Heart left ventricle (tissue), 16 donors: ENCODE data around the gene OPCML. TPM values are rescaled to one million over a fixed set of nuclear protein-coding genes. Genes with fewer than 3 reads are reported as not detected.

Source experiments
- ATAC-seq, 4 donors: fragments of 200-7000 bp; cut with Tn5 transposase; one replicate each; pipeline ENCODE4 v1.9.1; 2020 to 2022; ENCODE audit warnings: moderate library complexity in 4 of 4, mild to moderate bottlenecking in 3 of 4, moderate number of reproducible peaks in 1 of 4
- DNase-seq, 5 donors: peaks; one replicate each; pipeline ENCODE4 v3.0.0-alpha.2; 2020
- H3K27ac ChIP-seq, 12 donors: fragments of 200-600 bp; sonication (generic) in 4 of 12; one replicate each; pipeline versions ENCODE4 v1.5.0 to v1.8.0; 2016 to 2022; ENCODE audit warnings: mild to moderate bottlenecking in 2 of 12
- H3K27me3 ChIP-seq, 9 donors: fragments of 200-600 bp; sonication (generic) in 2 of 9; one replicate each; pipeline versions ENCODE4 v1.5.1 to v1.8.0; 2016 to 2022; ENCODE audit warnings: mild to moderate bottlenecking in 3 of 9
- H3K36me3 ChIP-seq, 9 donors: fragments of 200-600 bp; sonication (generic) in 2 of 9; one replicate each; pipeline versions ENCODE4 v1.5.0 to v1.8.0; 2018 to 2022; ENCODE audit warnings: mild to moderate bottlenecking in 2 of 9
- H3K4me1 ChIP-seq, 12 donors: fragments of 200-600 bp; sonication (generic) in 4 of 12; one replicate each; pipeline versions ENCODE4 v1.5.0 to v1.8.0; 2016 to 2022; ENCODE audit warnings: mild to moderate bottlenecking in 3 of 12
- H3K4me3 ChIP-seq, 12 donors: fragments of 200-600 bp; sonication (generic) in 4 of 12; one replicate each; pipeline versions ENCODE4 v1.5.0 to v1.8.0; 2017 to 2022; ENCODE audit warnings: mild to moderate bottlenecking in 9 of 12, moderate library complexity in 4 of 12
- H3K9me3 ChIP-seq, 12 donors: fragments of 200-600 bp; sonication (generic) in 4 of 12; one replicate each; pipeline versions ENCODE4 v1.5.0 to v1.8.0; 2016 to 2022; ENCODE audit warnings: mild to moderate bottlenecking in 1 of 12
- CTCF ChIP-seq, 12 donors: fragments of 200-600 bp; sonication (generic) in 4 of 12; IDR thresholded peaks; one replicate each; pipeline versions ENCODE4 v1.5.0 to v1.8.0; 2018 to 2022; ENCODE audit warnings: antibody characterized with exemption in 12 of 12, mild to moderate bottlenecking in 5 of 12
- POLR2A ChIP-seq, 2 donors: fragments of 450-650 bp; IDR thresholded peaks; one replicate each; pipeline ENCODE4 v1.6.1; 2017; ENCODE audit warnings: antibody characterized with exemption in 2 of 2, mild to moderate bottlenecking in 2 of 2, moderate library complexity in 2 of 2
- WGBS, 4 donors: extraction: QIAGEN DNeasy Blood & Tissue Kit in 2 of 4; methylation state at CpG; one replicate each; pipeline versions ENCODE4 v1.1.5 to v1.1.7; 2013 to 2018; 5-methylcytosine and 5-hydroxymethylcytosine counted together
- intact Hi-C, 10 donors: fragments of 100-400 bp; cut with DNase I; formaldehyde crosslinking; loops; one replicate each; pipeline versions ENCODE4 v1.11.1 to v1.14.2; 2022
- polyA plus RNA-seq, 2 donors: library from polyadenylated mRNA; stranded (reverse); fragments of 200-250 nt; gene quantifications; one replicate each; pipeline ENCODE4 v1.2.3, GENCODE V29; 2013
- total RNA-seq, 9 donors: library from RNA; depleted of rRNA in 2 of 9; stranded (reverse); fragments of >200 nt in 2 of 9; fragmentation: NEBNext Ultra II Directional in 3 of 9; extraction: Animal tissue kit (Norgen Biotek cat#: 25700) in 3 of 9; gene quantifications; one replicate each; pipeline versions ENCODE4 v1.1.0 to v1.2.4, GENCODE V29; 2016 to 2023
- donor health status: ischemic (EF 13 %, LVEDD 7.1; RV severe dilation, severe dysfunction).
- donor health status: healthy with polysubstance abuse.
- donor health status: DM: no; HTN: yes; CAD: no.
- donor health status: DM: no; HTN: no; CAD: no.
- donor health status: ischemic (EF 25% LVEDD 6.9; RV normal size, moderate dysfunction).
- donor health status: ischemic (EF 25% LVEDD 5.7; RV mildly dilated, moderate dysfunction).
- donor health status: healthy.
- donor health status: DM: yes; HTN: yes; CAD: no.
- donor health status: ischemic (EF 35%, LVEDD 5.7; RV mildly dilated, moderate dysfunction).
- donor health status: nonischemic (EF 11% LVEDD 7.7; RV severe dilation, severe dysfunction).
- donor health status: DM: yes; HTN: yes; CAD: no.
- donor health status: PGD.
- donor health status: ischemic (EF 29% LVEDD 5.4; RV normal size, mild dysfunction).
- donor health status: nonischemic (EF 23%, LVEDD 6.1; RV moderate dilation, normal function).

The OPCML gene
- total and polyA plus RNA-seq, 11 donors: 0.04 to 1.3 (median 0.23) TPM; not detected in 3

GRCh38 chr11:132957881-132958280, 574.4 kb downstream of the OPCML start:
- Histone ChIP-seq H3K27ac (no peak overlapping the region), H3K4me3 (no peak overlapping the region), H3K36me3 (no peaks in the 10 kb centered on the region), H3K4me1 (peaks cover 0 to 5% (median 0%) of the 10 kb centered on the region in 12 donors), H3K27me3 (peaks cover 0 to 11% (median 0%) of the 10 kb centered on the region in 9 donors), H3K9me3 (no peaks in the 10 kb centered on the region)
- ATAC-seq (no peak), DNase-seq (no peak)
- TF ChIP-seq POLR2A (IDR thresholded peaks at IDR 0.05): no peak
- no peak for TF ChIP-seq CTCF (IDR thresholded peaks at IDR 0.05)
- 86 to 94% (median 90%) methylated on average over 2 of the region's 2 CpGs for WGBS, 4 donors
- intact Hi-C loops: no loop called here

GRCh38 chr11:132948252-132948651, 584.0 kb downstream of the OPCML start:
- Histone ChIP-seq H3K9me3 (peaks cover 0 to 6% (median 0%) of the 10 kb centered on the region in 12 donors), H3K4me1 (peaks cover 0 to 12% (median 0%) of the 10 kb centered on the region in 12 donors), H3K36me3 (no peaks in the 10 kb centered on the region), H3K4me3 (no peak overlapping the region), H3K27me3 (peaks cover 8 to 32% (median 18%) of the 10 kb centered on the region in 9 donors), H3K27ac (no peak overlapping the region)
- DNase-seq (no peak), ATAC-seq (no peak)
- TF ChIP-seq POLR2A (IDR thresholded peaks at IDR 0.05): no peak
- no peak for TF ChIP-seq CTCF (IDR thresholded peaks at IDR 0.05)
- WGBS, 4 donors: 96 to 97% (median 96%) methylated on average over 1 of the region's 1 CpG
- intact Hi-C loops: loop anchor here in 1 of 10 donors (10.0 kb wide), 1 partner anchor 1083 kb away; no protein-coding TSS in a partner anchor

GRCh38 chr11:132944569-132944944, 587.7 kb downstream of the OPCML start:
- Histone ChIP-seq H3K4me1 (peaks cover 0 to 15% (median 0%) of the 10 kb centered on the region in 12 donors), H3K27ac (no peak overlapping the region), H3K27me3 (peaks cover 8 to 51% (median 32%) of the 10 kb centered on the region in 9 donors), H3K9me3 (no peaks in the 10 kb centered on the region), H3K4me3 (peak overlapping the region in 3 of 12 donors; percentile 3 to 47 (median 18)), H3K36me3 (no peaks in the 10 kb centered on the region)
- TF ChIP-seq POLR2A (IDR thresholded peaks at IDR 0.05): no peak
- TF ChIP-seq CTCF (IDR thresholded peaks at IDR 0.05): no peak
- DNase-seq (no peak), ATAC-seq (no peak)
- 38 to 47% (median 43%) methylated on average over 9 of the region's 9 CpGs for WGBS, 4 donors
- intact Hi-C loops: loop anchor here in 2 of 10 donors (5.0 to 10.0 kb wide), 2 partner anchors 1077 to 1080 kb away; no protein-coding TSS in a partner anchor

DNA sequence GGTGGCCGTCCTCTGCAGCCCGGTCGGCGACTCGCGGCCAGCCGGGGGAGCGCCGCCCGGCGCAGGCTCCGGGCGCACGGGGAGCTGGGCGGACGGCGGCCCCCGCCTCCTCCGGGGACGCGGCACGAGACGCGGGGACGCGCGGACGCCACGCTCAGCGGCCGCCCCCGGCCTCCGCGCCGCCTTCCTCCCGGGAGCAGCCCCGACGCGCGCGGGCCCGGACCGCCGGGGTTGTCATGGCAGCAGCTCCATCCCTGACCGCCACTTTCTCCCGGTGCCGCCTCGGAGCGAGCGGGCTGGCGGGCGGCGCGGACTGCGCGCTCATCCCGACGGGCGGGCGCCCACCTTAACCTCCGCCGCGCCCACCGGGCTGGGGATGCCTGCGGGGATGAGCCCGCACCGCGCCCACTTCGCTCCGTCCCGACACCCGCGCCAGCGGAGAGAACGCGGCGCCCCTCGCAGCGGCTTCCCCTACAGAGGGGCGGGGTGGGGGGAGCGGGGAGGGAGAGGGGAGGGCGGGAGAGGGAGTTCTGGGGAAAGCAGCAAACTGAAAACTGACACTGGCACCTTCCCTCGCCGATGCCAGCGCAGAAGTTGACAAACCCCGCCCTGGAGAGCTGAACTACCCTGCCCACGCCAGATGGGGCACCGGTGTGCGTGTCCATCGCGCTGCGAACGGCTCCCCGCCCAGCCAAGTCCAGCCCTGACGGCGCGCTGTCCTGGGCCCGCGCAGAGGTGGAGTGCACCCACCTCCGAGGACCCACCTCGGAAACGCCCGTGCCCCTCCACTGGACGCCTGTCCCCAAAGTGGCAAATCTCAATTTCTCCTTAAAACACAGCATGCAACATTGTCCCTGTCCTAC, 588.4 kb downstream of the OPCML start:
- Histone ChIP-seq H3K36me3 (no peaks in the 10 kb centered on the region), H3K9me3 (no peaks in the 10 kb centered on the region), H3K4me1 (peaks cover 0 to 15% (median 0%) of the 10 kb centered on the region in 12 donors), H3K27me3 (peaks cover 8 to 45% (median 32%) of the 10 kb centered on the region in 9 donors), H3K4me3 (peak overlapping the region in 11 of 12 donors; percentile 3 to 48 (median 34)), H3K27ac (no peak overlapping the region)
- DNase-seq (no peak), ATAC-seq (peak in 1 of 4 donors; percentile 50)
- intact Hi-C loops: loop anchor here in 2 of 10 donors (5.0 to 10.0 kb wide), 2 partner anchors 1077 to 1079 kb away; no protein-coding TSS in a partner anchor
- 1 to 4% (median 2%) methylated on average over 22 to 104 of the region's 104 CpGs for WGBS, 4 donors
- no peak for TF ChIP-seq POLR2A (IDR thresholded peaks at IDR 0.05)
- no peak for TF ChIP-seq CTCF (IDR thresholded peaks at IDR 0.05)
